Neural progenitor cell (in vitro differentiated cells): ENCODE data around the gene TEX13D.

Experiments
- EZH2phosphoT487 ChIP-seq: fragments of 200-600 bp; sonication (generic); IDR thresholded peaks from 2 replicates; pipeline ENCODE4 v1.6.1; 2017; ENCODE audit warnings: antibody characterized with exemption
- TF ChIP-seq, protein P1 (sequence below): fragments of 200-600 bp; sonication (generic); IDR thresholded peaks from 2 replicates; pipeline ENCODE4 v1.5.1; 2017; ENCODE audit warnings: antibody characterized with exemption, mild to moderate bottlenecking

DNA sequence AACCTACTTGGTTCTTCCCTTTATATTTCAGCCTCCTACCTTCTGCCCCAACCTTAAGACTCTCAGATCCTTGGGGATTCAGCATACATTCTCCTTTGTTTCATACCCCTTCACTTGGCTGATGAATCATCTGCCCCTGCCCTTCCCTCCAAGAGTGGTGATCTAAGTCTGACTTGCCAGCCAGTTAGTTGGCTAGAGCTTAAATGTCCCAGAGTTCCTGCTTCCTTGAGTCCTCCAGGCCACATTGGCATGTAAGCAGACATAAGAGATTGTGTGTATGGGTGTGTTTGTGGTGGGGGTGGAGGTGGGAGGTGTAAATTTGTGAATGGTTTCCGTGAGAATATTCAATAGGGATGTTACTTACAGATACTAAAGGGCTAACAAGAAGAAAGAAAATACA is 3.7 kb upstream of the TEX13D start:
- TF ChIP-seq, protein P1, sequence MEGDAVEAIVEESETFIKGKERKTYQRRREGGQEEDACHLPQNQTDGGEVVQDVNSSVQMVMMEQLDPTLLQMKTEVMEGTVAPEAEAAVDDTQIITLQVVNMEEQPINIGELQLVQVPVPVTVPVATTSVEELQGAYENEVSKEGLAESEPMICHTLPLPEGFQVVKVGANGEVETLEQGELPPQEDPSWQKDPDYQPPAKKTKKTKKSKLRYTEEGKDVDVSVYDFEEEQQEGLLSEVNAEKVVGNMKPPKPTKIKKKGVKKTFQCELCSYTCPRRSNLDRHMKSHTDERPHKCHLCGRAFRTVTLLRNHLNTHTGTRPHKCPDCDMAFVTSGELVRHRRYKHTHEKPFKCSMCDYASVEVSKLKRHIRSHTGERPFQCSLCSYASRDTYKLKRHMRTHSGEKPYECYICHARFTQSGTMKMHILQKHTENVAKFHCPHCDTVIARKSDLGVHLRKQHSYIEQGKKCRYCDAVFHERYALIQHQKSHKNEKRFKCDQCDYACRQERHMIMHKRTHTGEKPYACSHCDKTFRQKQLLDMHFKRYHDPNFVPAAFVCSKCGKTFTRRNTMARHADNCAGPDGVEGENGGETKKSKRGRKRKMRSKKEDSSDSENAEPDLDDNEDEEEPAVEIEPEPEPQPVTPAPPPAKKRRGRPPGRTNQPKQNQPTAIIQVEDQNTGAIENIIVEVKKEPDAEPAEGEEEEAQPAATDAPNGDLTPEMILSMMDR: no peak
- no peak for TF ChIP-seq EZH2phosphoT487
